Activated B cell treated with CpG ODN at 0.5 μM for 24 hours (primary cell): ENCODE data around the gene NTN3. TPM values are rescaled to one million over a fixed set of nuclear protein-coding genes. Genes with fewer than 3 reads are reported as not detected.
A peak's percentile ranks its signal among the peaks of the same experiment; 100 is the strongest.

Experiments used
- ATAC-seq: fragments of 200-7000 bp; cut with Tn5 transposase; one replicate; pipeline ENCODE4 v1.10.0; 2021; ENCODE audit warnings: low read depth, mild to moderate bottlenecking, moderate library complexity
- CTCF ChIA-PET: fragments of 350-600 bp; sonication (Branson Sonifier 250); formaldehyde crosslinking; loops from one replicate; lab custom pipeline; 2021; ENCODE audit warnings: antibody characterized with exemption; lab: Charles Lee
- POLR2A ChIA-PET: fragments of 350-600 bp; sonication (Branson Sonifier 250); formaldehyde crosslinking; loops from one replicate; lab custom pipeline; 2021; ENCODE audit warnings: antibody characterized with exemption; lab: Charles Lee
- DNase-seq: peaks from one replicate; pipeline ENCODE4 v3.0.0; 2022
- H3K27ac Mint-ChIP-seq: one replicate; pipeline ENCODE4 v1.8.0; 2020; ENCODE audit warnings: mixed read lengths
- H3K27me3 Mint-ChIP-seq: one replicate; pipeline ENCODE4 v1.8.0; 2021; ENCODE audit warnings: mixed read lengths
- H3K36me3 Mint-ChIP-seq: one replicate; pipeline ENCODE4 v1.8.0; 2021; ENCODE audit warnings: low read depth, mixed read lengths
- H3K4me1 Mint-ChIP-seq: one replicate; pipeline ENCODE4 v1.8.0; 2021; ENCODE audit warnings: mixed read lengths
- H3K4me3 Mint-ChIP-seq: one replicate; pipeline ENCODE4 v1.8.0; 2020; ENCODE audit warnings: mild to moderate bottlenecking, mixed read lengths
- H3K9me3 Mint-ChIP-seq: one replicate; pipeline ENCODE4 v1.8.0; 2020; ENCODE audit warnings: mixed read lengths
- CTCF ChIP-seq: fragments of 200-600 bp; IDR thresholded peaks from one replicate; pipeline ENCODE4 v1.8.0; 2022; ENCODE audit warnings: antibody characterized with exemption, mild to moderate bottlenecking
- intact Hi-C: fragments of 100-400 bp; cut with micrococcal nuclease; formaldehyde crosslinking; loops from one replicate; pipeline ENCODE4 v1.15.1; 2024
- total RNA-seq: library from RNA; stranded (reverse); gene quantifications from 2 replicates; pipeline ENCODE4 v1.2.3, GENCODE V29; 2022

The NTN3 gene
- total RNA-seq, 1 donor from 2014 or later: not detected

GRCh38 chr16:2468233-2468724 is 2.8 kb upstream of the NTN3 start:
- intact Hi-C loops: loop anchor here (2.0 kb wide), 1 partner anchor 19 kb away; no protein-coding TSS in a partner anchor
- no peak for DNase-seq
- H3K27ac Mint-ChIP-seq: no peak overlapping the region
- no peaks in the 10 kb centered on the region for H3K9me3 Mint-ChIP-seq
- peaks cover 20% of the 10 kb centered on the region for H3K27me3 Mint-ChIP-seq
- CTCF ChIA-PET: interaction anchor here (0.6 to 1.4 kb wide), 2 partner anchors 19 to 450 kb away, joined by 3 to 7 read pairs; no protein-coding TSS in a partner anchor
- TF ChIP-seq CTCF: no peak
- H3K4me1 Mint-ChIP-seq: peaks cover 42% of the 10 kb centered on the region
- ATAC-seq: peak; percentile 36
- POLR2A ChIA-PET: interaction anchor here (0.6 to 1.6 kb wide), 5 partner anchors 9 to 1944 kb away, joined by 3 to 8 read pairs (median 5); partner anchors contain the start of genes RPS2 and TEDC2
- H3K4me3 Mint-ChIP-seq: peak overlapping the region; percentile 71
- H3K36me3 Mint-ChIP-seq: no peaks in the 10 kb centered on the region

GRCh38 chr16:2468725-2469398 is 2.2 kb upstream of the NTN3 start:
- no peak for TF ChIP-seq CTCF
- peak; percentile 71 for ATAC-seq
- H3K9me3 Mint-ChIP-seq: no peaks in the 10 kb centered on the region
- no peak for DNase-seq
- peaks cover 45% of the 10 kb centered on the region for H3K4me1 Mint-ChIP-seq
- CTCF ChIA-PET: interaction anchor here (1.4 kb wide), 1 partner anchor 18 kb away, joined by 7 read pairs; no protein-coding TSS in a partner anchor
- peak overlapping the region; percentile 71 for H3K4me3 Mint-ChIP-seq
- H3K27me3 Mint-ChIP-seq: peaks cover 20% of the 10 kb centered on the region
- H3K36me3 Mint-ChIP-seq: no peaks in the 10 kb centered on the region
- POLR2A ChIA-PET: interaction anchor here (0.6 to 1.7 kb wide), 6 partner anchors 9 to 1944 kb away, joined by 3 to 8 read pairs (median 5); partner anchors contain the start of genes RPS2, TEDC2 and TRAF7
- H3K27ac Mint-ChIP-seq: no peak overlapping the region
- intact Hi-C loops: loop anchor here (2.0 kb wide), 1 partner anchor 18 kb away; no protein-coding TSS in a partner anchor

GRCh38 chr16:2469399-2470233 is 1.5 kb upstream of the NTN3 start:
- Mint-ChIP-seq H3K4me1 (peaks cover 45% of the 10 kb centered on the region), H3K27me3 (peaks cover 20% of the 10 kb centered on the region), H3K9me3 (no peaks in the 10 kb centered on the region), H3K4me3 (peak overlapping the region; percentile 56), H3K27ac (no peak overlapping the region), H3K36me3 (no peaks in the 10 kb centered on the region)
- ChIA-PET CTCF (interaction anchor here (1.1 to 1.4 kb wide), 2 partner anchors 17 to 129 kb away, joined by 3 to 7 read pairs; partner anchors contain the start of gene ABCA3), POLR2A (interaction anchor here (0.5 to 1.7 kb wide), 7 partner anchors 10 to 597 kb away, joined by 3 to 8 read pairs (median 3); partner anchors contain the start of genes RPS2, TEDC2 and TRAF7)
- no peak for TF ChIP-seq CTCF
- ATAC-seq (no peak), DNase-seq (no peak)
- intact Hi-C loops: loop anchor here (2.0 kb wide), 1 partner anchor 17 kb away; no protein-coding TSS in a partner anchor

GRCh38 chr16:2470234-2470601 is 879 bp upstream of the NTN3 start:
- Mint-ChIP-seq H3K36me3 (no peaks in the 10 kb centered on the region), H3K27ac (no peak overlapping the region), H3K4me3 (no peak overlapping the region), H3K9me3 (no peaks in the 10 kb centered on the region), H3K27me3 (peaks cover 20% of the 10 kb centered on the region), H3K4me1 (peaks cover 45% of the 10 kb centered on the region)
- ChIA-PET POLR2A (interaction anchor here (0.5 to 1.7 kb wide), 3 partner anchors 18 to 315 kb away, joined by 3 to 5 read pairs (median 5); partner anchors contain the start of gene TRAF7), CTCF (interaction anchor here (1.1 kb wide), 1 partner anchor 130 kb away, joined by 3 read pairs; the partner anchor contains the start of gene ABCA3)
- ATAC-seq (no peak), DNase-seq (no peak)
- intact Hi-C loops: no loop called here
- no peak for TF ChIP-seq CTCF
